NCI-H748 (cell line): Measurements from ENCODE around the gene MAP7.
"Not testable (repeated sequence)": the region's sequence is repeated elsewhere in the genome, so short reads cannot be mapped to it uniquely, and the experiment has no call there.

ENCODE experiments used
- DNase-seq: peaks from one replicate; lab custom pipeline; 2025; ENCODE audit not compliant: unreplicated experiment; lab: John Stamatoyannopoulos, UW

Gene MAP7

GRCh38 chr6:136474241-136474640 lies 76.0 kb downstream of the MAP7 start:
- DNase-seq: no peak

- no peak for DNase-seq
These were observed 78.3 kb downstream of the MAP7 start for GRCh38 chr6:136471922-136472321.

DNA sequence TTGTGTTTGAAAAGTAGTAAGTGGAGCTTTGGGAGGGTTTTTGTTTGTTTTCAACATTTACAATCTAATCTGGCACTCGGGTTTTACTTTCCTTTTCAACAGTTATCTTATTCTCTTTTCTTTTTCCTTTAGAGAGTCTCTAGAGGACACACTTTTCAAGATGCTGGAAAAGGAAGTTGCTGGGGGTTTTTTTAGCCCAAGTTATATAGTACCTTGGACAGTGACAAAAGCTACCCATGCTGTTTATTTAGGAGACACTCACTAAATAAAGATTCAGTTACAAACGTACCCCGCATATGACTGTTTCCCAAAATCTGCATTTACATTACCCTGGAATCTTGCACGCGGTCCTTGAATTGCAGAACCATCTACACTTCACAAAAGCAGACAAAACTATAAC lies 78.8 kb downstream of the MAP7 start:
- no peak for DNase-seq

GRCh38 chr6:136470044-136470443 lies 80.2 kb downstream of the MAP7 start:
- DNase-seq: no peak

GRCh38 chr6:136469154-136469553 lies 81.1 kb downstream of the MAP7 start:
- no peak for DNase-seq

GRCh38 chr6:136468711-136469110 lies 81.5 kb downstream of the MAP7 start:
- no peak for DNase-seq

DNA sequence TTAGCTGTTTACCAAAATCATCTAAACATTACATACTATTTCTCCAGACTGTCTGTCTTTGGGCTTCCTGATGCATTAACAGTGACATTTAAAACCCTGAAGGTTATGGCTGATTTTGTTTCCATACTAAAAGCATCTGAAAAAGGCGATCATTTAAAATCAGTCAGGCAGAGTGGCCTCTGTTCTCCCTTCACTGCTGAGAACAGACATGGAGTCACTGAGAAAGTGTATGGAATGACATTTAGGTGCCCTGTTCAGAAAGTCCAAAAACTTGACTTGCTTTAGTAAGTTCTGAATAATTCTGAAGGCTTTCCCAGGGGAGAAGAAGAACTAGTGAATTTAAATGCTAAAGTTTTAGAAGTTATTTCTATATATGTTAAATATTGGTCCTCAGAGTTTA lies 83.0 kb downstream of the MAP7 start:
- no peak for DNase-seq

- no peak for DNase-seq
These were observed 83.4 kb downstream of the MAP7 start for GRCh38 chr6:136466777-136467176.

DNA sequence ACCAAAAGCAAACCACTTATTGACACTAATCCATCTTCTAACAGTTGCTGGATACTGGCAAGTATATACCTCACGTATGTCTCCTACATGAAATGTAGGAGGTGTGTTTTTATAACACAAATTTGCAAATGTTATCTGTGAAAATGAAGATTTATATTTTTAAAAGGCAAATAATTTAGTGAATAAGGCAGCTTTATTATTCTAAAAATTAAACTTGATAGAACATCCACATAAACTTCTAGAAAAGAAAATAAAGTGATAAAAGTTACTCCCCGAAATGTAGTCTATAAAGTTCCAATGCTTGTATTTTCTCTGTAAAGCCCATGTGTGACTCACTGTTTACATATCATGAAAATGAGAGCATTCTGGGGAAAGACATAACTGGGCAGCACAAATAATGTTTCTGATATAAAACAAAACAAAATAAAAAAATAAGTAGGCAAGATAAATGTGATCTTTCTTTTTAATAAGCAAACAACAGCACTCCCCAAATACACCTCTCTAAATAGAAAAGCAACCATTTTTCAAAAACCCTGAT lies 84.4 kb downstream of the MAP7 start:
- DNase-seq: no peak

GRCh38 chr6:136464874-136465273 lies 85.3 kb downstream of the MAP7 start:
- DNase-seq: no peak

GRCh38 chr6:136464148-136464547 lies 86.1 kb downstream of the MAP7 start:
- DNase-seq: no peak

- no peak for DNase-seq
These were observed 86.5 kb downstream of the MAP7 start for GRCh38 chr6:136463743-136464142.

- DNase-seq: no peak
These were observed 103.5 kb downstream of the MAP7 start for GRCh38 chr6:136446579-136447187.

GRCh38 chr6:136446145-136446544 lies 104.1 kb downstream of the MAP7 start:
- DNase-seq: no peak

GRCh38 chr6:136445063-136445462 lies 105.2 kb downstream of the MAP7 start:
- DNase-seq: no peak

DNA sequence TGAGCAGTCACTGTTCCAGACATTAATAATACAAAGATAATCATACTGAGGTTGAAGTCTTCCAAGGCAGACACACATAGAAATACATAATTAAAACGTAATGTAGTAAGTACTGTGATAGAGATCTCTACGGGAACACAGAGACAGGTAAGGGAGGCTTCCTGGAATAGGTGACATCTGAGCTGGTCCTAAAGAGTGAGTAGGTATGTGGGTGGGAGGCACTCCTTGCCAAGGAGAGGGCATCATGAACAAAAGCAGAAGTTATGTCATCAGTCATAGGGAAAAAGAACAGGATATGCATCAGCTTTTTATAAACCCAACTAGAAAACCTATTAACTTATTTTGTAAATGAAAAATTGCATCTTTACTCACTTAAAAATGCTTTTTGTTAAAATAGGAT lies 110.0 kb downstream of the MAP7 start:
- no peak for DNase-seq

- DNase-seq: no peak
These were observed 110.6 kb downstream of the MAP7 start for GRCh38 chr6:136439514-136440190.

DNA sequence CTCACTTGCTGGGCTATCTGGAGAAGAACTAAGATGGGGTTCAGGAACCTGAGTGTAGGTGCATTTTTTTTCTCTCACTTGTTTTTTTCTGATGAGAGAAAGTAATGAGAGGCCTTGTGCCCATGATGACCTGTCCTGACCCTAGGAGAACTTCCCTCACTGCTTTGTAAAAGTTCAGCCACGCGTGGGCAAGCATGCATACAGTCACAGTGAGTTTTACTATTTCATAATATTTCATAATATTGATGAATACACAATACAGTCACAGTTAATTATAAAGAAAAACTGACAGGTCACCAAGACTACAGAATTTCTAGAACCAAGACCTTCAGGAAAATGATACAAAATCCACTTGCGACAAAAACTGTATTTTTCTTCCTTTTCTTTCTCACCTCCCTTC lies 111.8 kb downstream of the MAP7 start:
- no peak for DNase-seq

GRCh38 chr6:136437246-136437645 lies 113.0 kb downstream of the MAP7 start:
- DNase-seq: no peak

- DNase-seq: no peak
These were observed 115.1 kb downstream of the MAP7 start for GRCh38 chr6:136435101-136435500.

DNA sequence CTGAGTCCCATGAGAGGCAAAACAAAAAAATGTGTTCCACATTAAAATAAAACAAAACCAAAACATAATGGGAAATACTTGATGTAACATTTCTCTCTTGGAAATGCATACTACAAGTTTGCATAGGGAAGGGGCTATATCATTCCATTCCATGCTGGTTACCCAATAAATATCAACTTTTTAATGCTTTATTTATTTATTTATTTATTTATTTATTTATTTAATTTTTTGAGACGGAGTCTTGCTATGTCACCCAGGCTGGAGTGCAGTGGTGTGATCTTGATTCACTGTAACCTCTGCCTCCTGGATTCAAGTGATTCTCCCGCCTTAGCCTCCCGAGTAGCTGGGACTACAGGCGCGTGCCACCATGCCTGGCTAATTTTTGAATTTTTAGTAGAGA lies 118.9 kb downstream of the MAP7 start:
- DNase-seq: not testable (repeated sequence)

- no peak for DNase-seq
These were observed 120.8 kb downstream of the MAP7 start for GRCh38 chr6:136429264-136430065.
